Measurements from ENCODE around the gene JPT2. TPM values are rescaled to one million over a fixed set of nuclear protein-coding genes. Genes with fewer than 3 reads are reported as not detected.

Gene JPT2
- polyA plus RNA-seq, 2 of the 4 experiments (the other 2 are of a cell fraction): 97.6 to 139 TPM

DNA sequence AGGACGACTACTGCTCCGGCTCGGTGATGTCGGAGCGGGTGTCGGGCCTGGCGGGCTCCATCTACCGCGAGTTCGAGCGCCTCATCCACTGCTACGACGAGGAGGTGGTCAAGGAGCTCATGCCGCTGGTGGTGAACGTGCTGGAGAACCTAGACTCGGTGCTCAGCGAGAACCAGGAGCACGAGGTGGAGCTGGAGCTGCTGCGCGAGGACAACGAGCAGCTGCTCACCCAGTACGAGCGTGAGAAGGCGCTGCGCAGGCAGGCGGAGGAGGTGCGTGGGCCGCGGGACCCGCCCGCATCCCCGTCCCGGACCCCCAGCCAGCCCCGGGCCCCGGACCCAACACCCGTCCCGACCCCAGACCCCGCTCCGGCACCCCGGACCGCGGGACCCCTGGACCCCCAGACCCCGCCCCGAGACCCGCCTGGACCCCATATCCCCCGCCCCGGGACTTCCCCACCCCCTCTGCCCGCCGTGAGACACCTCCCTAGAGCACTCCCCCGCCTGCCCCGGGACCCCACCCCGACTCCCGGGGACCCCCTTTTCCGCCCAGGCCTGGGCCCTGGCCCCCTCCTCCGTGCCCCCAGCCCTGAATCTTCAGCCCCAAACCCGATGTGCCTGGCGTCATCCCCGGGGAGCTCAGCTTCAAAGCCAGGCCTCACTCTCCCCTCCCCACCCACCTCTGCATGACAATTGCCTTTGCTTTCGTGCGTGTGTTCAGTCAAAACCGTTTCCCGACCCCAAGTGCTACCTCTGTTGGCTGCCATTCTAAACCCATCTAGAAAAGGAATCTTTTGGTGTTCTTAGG, 28.5 kb downstream of the JPT2 start:
- DNase-seq (ENCODE audit: low read depth in 1 of 2, low spot score in 1 of 2) (no peak), FAIRE-seq (no peak), ATAC-seq (peak; percentile 42 to 60)
- no peaks in the 10 kb centered on the region for H3K9me3 ChIP-seq
- WGBS (ENCODE audit: missing lambda C conversion rate): 3% methylated on average over 27 of the region's 62 CpGs
- peak overlapping the region; percentile 98 for H3K4me2 ChIP-seq
- peak overlapping the region; percentile 89 for H3K4me3 ChIP-seq
- H3K27ac ChIP-seq: peak overlapping the region; percentile 93 to 96
- TF ChIP-seq MYC (IDR thresholded peaks at IDR 0.05; ENCODE audit: borderline replicate concordance, low read length) (0 out of 2 replicates have a peak, but pooled peaks have one; percentile 14), HOXB5 (CRISPR knock-in tag; IDR thresholded peaks at IDR 0.05) (no peak), MAX (IDR thresholded peaks at IDR 0.05) (no peak; the same call in 1 of the 2 replicates), PHF8 (IDR thresholded peaks at IDR 0.05; ENCODE audit: borderline replicate concordance, low read depth) (peak; percentile 15)
- peaks cover 14% of the 10 kb centered on the region; the same call in 1 of the 3 replicates for H3K4me1 ChIP-seq
- ChIA-PET CTCF (interaction anchor here (0.6 to 5.3 kb wide), 49 partner anchors 9 to 260 kb away, joined by 3 to 72 read pairs (median 4); partner anchors contain the start of genes EME2, IFT140, JPT2 and MRPS34), POLR2A (interaction anchor here (0.7 to 4.3 kb wide), 18 partner anchors 15 to 214 kb away, joined by 3 to 44 read pairs (median 4); partner anchors contain the start of genes CRAMP1, IFT140, JPT2 and NME3)

DNA sequence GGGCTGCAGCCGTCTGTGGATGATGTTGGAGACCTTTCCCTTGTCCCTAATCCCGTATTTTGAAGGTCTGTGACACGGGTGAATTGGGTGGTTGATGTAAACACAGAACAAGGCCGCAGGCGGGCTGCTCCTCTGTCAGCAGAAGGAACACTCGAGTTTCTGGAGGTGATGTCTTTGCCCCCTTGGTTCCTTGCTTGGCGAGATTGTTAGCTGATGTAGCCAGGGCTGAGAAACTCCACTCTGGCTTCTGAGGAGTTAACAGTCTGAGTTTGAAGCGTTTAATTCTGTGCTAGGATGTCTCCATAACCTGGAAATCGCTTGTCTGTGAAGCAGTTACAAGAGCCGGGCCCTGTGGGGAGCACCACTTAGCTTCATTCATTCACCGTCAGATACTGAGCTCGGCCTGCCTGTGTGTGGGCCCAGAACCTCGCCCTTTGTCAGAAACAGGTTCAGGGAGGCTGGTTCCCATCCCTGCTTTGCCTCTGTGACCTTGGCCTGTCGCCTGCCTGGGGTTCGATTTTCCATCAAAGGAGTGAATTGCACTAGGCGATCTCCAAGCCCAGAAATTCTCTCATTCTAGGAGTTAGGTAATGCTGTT, 29.2 kb downstream of the JPT2 start:
- H3K4me1 ChIP-seq: peaks cover 14% of the 10 kb centered on the region; the same call in 1 of the 3 replicates
- FAIRE-seq: no peak
- H3K9me3 ChIP-seq: no peaks in the 10 kb centered on the region
- H3K4me2 ChIP-seq: peak overlapping the region; percentile 98
- ChIA-PET POLR2A (interaction anchor here (1.6 to 3.0 kb wide), 3 partner anchors 34 to 76 kb away, joined by 4 to 19 read pairs (median 9); partner anchors contain the start of genes NUBP2 and SPSB3), CTCF (interaction anchor here (0.7 to 5.3 kb wide), 9 partner anchors 17 to 91 kb away, joined by 3 to 72 read pairs (median 26); partner anchors contain the start of gene JPT2)
- peak overlapping the region; percentile 89 for H3K4me3 ChIP-seq
- DNase-seq (ENCODE audit: low read depth in 1 of 2, low spot score in 1 of 2): no peak
- peak overlapping the region; percentile 93 to 96 for H3K27ac ChIP-seq
- WGBS (ENCODE audit: missing lambda C conversion rate): 19% methylated on average over 16 of the region's 16 CpGs
- TF ChIP-seq KDM5A (IDR thresholded peaks at IDR 0.05) (no peak), EP300 (IDR thresholded peaks at IDR 0.05) (no peak), SMC3 (IDR thresholded peaks at IDR 0.05) (no peak), PHF8 (IDR thresholded peaks at IDR 0.05; ENCODE audit: borderline replicate concordance, low read depth) (no peak), CHD2 (IDR thresholded peaks at IDR 0.05; ENCODE audit: low read length, partially characterized antibody) (no peak), HEYL (CRISPR knock-in tag; IDR thresholded peaks at IDR 0.05) (no peak), ZSCAN20 (CRISPR knock-in tag; IDR thresholded peaks at IDR 0.05) (no peak), CTCF (IDR thresholded peaks at IDR 0.05) (no peak), RFX5 (IDR thresholded peaks at IDR 0.05) (no peak), JUN (IDR thresholded peaks at IDR 0.05) (no peak), PBX3 (IDR thresholded peaks at IDR 0.05) (no peak), TP53 (CRISPR knock-in tag; IDR thresholded peaks at IDR 0.05) (no peak), ZC3H11A (IDR thresholded peaks at IDR 0.05) (no peak), BHLHE40 (IDR thresholded peaks at IDR 0.05; ENCODE audit: low read depth, low read length) (no peak), FOSL2 (IDR thresholded peaks at IDR 0.05) (no peak), FOSL2 (CRISPR knock-in tag; IDR thresholded peaks at IDR 0.05) (no peak)
- ATAC-seq: no peak
